Measurements from ENCODE around the gene EPHB2.

- no peak for TF ChIP-seq POLR2A (IDR thresholded peaks at IDR 0.05; ENCODE audit: extremely low read depth, insufficient read length)
- TF ChIP-seq CTCF (IDR thresholded peaks at IDR 0.05; ENCODE audit: low read depth, low read length) = no peak
- TF ChIP-seq MAX (IDR thresholded peaks at IDR 0.05; ENCODE audit: low read depth, low read length) = no peak
Observed at GRCh38 chr1:22784737-22785136, 74.1 kb downstream of the EPHB2 start.
